KBM-7 (cell line): ENCODE measurements around the gene GSTO2.

Source experiments
- DNase-seq: peaks from one replicate; pipeline ENCODE4 v3.0.0-alpha.2; 2015
- in situ Hi-C: fragments of 300-500 bp; cut with MboI; formaldehyde crosslinking; loops from 2 replicates; pipeline ENCODE4 v1.14.3; 2020; ENCODE audit warnings: low sequenced_read_pairs, low pct_unique_long_range_greater_than_20kb, mixed read lengths

GSTO2 gene

GRCh38 chr10:104252368-104252767 lies 16.6 kb upstream of the GSTO2 start:
- in situ Hi-C loops: no loop called here
- DNase-seq: no peak

- in situ Hi-C loops: no loop called here
- no peak for DNase-seq
These were observed 15.9 kb upstream of the GSTO2 start for GRCh38 chr10:104253106-104253505.

GRCh38 chr10:104253606-104254410 lies 15.2 kb upstream of the GSTO2 start:
- in situ Hi-C loops: no loop called here
- no peak for DNase-seq

DNA sequence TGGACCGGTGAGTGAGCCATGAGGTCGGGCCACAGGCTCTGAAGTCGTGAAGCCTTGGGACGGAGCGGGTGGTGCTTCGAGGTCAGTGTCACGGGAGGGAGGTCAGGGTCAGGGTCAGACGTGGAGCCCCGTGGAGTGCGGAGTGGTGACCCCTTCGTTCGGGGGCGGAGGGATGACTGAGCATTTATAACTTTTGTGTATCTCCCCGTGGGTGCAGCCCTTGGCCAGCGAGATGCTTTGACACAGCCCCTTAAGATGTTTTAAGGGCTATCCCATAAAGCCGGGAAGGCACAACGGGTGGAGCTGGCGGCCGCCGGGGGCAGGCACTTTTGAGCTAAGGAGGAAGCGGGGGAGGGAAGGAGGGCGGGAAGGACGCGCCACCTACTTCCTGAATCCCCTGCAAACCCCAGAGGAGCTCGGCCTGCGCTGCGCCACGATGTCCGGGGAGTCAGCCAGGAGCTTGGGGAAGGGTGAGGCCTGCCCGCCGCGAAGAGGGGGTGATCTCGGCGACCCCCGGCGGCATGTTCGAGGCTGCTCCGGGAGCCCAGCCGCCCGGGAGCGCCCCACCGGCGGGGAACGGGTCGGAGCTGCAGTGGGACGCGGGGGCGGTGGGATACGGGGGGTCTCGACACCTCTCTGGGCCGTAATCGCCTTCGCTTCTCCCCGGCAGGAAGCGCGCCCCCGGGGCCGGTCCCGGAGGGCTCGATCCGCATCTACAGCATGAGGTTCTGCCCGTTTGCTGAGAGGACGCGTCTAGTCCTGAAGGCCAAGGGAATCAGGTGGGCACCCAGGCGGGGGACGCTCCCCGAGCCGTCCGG lies 14.3 kb upstream of the GSTO2 start, which contains the start of gene GSTO1:
Gene GSTO1, plus strand, starts transcription at position 400 of the 818 bp plus-strand sequence. Its CDS starts 37 bp downstream, at position 437.
- in situ Hi-C loops: no loop called here
- peak; percentile 92 for DNase-seq

GRCh38 chr10:104255311-104255981 lies 13.5 kb upstream of the GSTO2 start:
- in situ Hi-C loops: no loop called here
- DNase-seq: peak; percentile 59

DNA sequence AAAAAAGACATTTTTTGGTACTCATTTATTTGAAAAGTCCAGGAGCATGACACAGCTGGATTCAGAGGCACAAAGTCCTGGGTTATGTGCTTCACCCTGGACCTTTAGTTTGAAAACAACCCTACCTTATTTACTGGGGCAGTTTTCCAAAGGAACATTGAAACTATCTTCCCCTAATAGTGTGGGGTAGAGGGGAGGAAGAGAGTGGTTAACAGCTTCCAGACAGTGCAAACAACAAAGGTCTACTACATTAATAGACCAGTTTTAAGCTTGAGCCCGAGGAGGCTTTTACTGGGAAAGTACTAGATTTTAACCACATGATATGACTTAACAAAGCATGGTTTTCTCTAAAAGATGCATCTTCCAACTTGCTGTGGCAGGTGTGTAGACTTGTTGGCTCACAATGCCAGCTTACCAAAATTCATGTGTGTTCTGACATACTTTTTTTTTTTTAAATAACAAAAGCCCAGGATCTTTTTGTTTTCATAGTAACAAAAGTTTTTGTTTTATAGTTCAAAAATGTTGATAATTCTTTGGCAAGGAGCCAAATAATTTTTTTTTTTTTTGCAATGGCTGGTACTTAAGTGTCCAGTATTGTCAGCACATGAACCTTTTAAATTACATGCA lies 12.5 kb upstream of the GSTO2 start:
- in situ Hi-C loops: no loop called here
- no peak for DNase-seq

DNA sequence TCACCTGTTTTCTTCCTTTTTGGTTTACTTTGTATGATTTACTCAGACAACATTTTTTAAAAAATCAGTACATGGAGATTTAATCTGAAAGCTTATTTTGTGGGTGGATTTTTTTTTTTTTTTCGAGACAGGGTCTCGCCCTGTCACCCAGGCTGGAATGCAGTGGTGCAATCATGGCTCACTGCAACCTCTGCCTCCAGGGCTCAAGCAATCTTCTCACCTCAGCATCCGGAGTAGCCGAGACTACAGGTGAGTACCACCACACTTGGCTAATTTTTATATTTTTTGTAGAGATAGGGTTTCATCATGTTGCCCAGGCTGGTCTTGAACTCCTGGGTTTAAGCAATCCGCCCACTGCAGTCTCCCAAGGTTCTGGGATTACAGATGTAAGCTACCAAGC lies 11.7 kb upstream of the GSTO2 start:
- no peak for DNase-seq
- in situ Hi-C loops: no loop called here

- in situ Hi-C loops: no loop called here
- no peak for DNase-seq
These were observed 10.8 kb upstream of the GSTO2 start for GRCh38 chr10:104258209-104258608.

DNA sequence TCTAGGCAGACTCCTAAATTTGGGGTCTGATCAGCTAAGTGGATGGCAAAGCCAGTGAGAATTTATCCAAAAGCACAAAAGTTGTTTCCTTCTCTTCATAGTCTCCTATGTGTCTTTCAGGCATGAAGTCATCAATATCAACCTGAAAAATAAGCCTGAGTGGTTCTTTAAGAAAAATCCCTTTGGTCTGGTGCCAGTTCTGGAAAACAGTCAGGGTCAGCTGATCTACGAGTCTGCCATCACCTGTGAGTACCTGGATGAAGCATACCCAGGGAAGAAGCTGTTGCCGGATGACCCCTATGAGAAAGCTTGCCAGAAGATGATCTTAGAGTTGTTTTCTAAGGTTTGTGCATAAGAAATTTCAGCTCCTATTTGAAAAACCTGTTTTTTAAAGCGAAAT lies 9.5 kb upstream of the GSTO2 start:
- in situ Hi-C loops: no loop called here
- no peak for DNase-seq

GRCh38 chr10:104259999-104260774 lies 8.8 kb upstream of the GSTO2 start:
- DNase-seq: no peak
- in situ Hi-C loops: no loop called here

DNA sequence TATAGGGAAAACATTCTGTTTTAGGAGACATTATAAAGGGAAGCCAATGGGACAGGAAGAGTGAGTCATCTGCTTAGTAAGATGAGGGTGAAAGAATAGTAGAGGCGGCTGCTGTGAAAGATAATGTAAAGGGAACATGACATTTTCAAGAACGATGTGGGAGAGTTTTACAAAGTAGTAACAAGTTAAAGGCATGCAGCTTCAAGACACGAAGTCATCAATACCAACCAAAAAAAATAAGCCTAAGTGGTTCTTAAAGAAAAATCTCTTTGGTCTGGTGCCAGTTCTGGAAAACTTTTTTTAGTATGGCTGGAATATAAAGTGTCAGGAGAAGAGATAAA lies 8.2 kb upstream of the GSTO2 start:
- peak; percentile 47 for DNase-seq
- in situ Hi-C loops: no loop called here

DNA sequence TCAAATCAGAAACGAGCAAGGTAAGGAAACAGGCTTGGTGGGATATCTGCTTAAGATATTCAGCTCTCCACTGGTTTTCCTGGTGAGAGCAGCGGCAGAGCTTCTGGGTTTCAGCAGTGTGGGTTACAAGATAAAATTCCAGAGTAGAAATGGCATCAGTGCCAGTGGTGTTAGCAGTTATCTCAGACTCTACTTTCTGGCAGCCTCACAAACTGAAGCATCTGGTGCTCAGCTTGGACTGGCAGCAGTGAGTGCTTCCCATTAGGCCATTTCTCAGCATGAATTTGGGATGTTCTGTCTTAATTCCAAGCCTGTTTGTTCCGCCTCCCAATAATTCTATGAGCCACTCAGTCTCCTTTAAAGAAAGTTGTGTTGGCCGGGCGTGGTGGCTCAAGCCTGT lies 6.9 kb upstream of the GSTO2 start:
- in situ Hi-C loops: no loop called here
- no peak for DNase-seq

- DNase-seq: no peak
- in situ Hi-C loops: no loop called here
These were observed 4.2 kb upstream of the GSTO2 start for GRCh38 chr10:104264783-104265182.

DNA sequence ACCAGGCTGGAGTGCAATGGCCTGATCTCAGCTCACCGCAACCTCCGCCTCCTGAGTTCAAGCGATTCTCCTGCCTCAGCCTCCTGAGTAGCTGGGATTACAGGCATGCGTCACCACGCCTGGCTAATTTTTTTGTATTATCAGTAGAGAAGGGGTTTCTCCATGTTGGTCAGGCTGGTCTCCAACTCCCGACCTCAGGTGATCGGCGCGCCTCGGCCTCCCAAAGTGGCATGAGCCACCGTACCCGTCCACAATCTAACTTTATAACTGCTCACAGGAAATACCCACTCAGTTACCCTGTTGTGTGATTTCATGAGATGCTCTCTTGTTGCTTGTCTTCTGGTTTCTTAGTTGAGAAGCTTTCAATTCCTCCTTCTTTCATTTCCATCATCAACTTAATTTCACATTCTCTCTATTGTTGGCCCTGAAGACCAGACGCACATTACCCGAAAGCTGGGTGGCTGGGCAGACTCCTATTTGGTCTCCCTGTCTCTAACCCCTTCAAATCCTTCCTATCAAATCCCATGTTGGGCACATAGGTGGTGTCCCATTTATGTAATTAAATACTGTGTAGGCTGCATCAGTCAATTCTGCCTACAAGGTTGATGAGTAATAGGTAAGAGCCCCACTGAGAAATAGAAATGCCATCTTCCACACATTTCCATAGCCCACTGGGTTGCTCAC lies 1.1 kb upstream of the GSTO2 start:
- in situ Hi-C loops: no loop called here
- no peak for DNase-seq

DNA sequence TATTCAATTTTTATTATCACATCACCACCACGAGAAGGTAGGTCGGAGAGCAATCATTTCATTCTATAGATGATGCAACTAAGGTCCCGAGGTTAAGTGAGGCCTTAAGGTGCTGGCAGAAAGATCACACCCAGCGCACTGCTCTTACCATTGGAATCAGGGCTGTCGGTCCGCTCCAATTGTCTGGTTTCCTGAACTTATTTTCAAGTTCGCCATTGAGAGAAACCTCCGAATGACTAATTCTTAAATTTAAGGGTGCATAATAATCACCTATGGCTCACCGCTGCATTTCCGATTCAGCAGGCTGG lies 625 bp upstream of the GSTO2 start:
- in situ Hi-C loops: no loop called here

DNA sequence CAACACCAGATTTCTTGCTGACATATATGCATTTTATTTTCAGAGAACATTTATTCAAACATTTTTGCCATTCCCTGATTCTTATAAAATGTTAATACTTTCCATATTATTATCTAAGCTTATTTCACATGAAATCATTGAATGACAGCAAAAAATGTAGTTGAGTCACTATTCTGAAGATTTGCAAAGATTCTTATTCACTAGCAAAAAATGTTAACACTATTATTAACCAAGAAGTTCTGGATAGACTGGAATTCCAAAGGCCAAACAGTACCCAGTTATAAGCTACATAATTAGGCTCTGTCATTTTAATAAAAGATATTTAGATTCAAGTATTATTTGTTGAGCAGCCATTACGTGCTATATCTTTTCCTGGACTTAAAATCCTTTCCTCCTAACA lies 4.3 kb downstream of the GSTO2 start:
- no peak for DNase-seq
- in situ Hi-C loops: no loop called here

More for the DNA sequence above, 625 bp upstream of the GSTO2 start:
- no peak for DNase-seq

- DNase-seq: no peak
- in situ Hi-C loops: no loop called here
These were observed 5.1 kb downstream of the GSTO2 start for GRCh38 chr10:104273899-104274575.
